GM21381 (cell line): ENCODE measurements around the gene IGF1R.

ENCODE experiments used
- ATAC-seq: cut with Tn5 transposase; IDR thresholded peaks from one replicate; pipeline ENCODE4 v1.9.1; 2021; ENCODE audit warnings: mild to moderate bottlenecking, moderate library complexity; ENCODE audit not compliant: unreplicated experiment

The IGF1R gene

DNA sequence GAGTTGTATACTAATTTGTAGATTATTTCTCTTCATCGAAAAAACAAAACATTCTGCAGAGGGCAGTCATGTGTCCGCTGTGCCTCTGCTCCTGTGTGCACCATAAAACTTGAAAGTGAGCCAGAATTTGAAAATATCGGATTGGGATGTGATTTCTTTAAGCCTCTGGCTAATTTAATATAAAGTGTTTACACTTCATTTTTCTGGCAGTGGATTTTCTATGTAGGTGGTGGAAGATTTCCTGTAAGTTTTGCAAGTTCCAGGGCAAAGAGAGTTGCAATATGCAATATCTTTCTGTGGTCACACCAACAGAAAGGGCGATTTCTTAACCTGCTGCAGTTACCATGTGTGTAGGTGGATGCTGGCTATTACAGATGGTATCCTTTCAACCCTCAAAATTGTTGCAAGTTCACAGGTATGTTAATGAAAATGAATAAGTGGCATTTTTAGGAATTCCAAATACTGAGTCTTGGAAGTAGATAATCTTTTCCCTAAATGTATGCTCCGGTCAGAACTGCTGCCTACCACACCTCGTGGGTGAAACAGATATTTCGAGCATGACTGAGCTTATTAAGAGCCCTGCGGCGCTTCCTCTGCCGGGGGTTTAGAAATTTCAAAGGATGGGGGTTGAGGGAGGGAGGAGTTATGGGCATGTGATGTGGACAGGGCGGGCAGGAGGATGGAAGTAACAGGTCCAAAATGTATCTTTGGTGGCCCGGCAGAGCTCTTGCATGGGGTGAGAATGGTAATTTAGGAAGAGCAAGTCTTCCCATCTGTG, 225.3 kb downstream of the IGF1R start:
- ATAC-seq: peak; percentile 51

DNA sequence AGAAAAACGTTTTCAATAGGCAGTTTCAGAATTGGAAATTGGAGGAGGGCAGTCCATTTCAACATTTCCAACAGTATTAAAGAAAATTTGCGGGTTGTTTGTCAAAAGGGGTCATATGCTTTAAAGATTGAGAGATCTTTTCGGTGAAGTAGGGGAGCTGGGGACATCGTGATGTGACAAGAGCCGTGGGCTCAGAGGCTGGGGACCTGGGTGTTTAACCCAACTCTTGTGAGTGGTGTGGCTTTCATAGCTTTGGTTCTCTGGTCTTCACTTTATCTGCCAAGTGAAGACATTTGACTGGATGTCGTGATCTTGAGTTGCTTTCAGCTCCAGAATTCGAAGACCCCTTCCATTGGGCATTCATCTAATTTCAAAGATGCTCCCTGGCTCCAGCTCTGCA, 226.0 kb downstream of the IGF1R start:
- ATAC-seq: no peak

DNA sequence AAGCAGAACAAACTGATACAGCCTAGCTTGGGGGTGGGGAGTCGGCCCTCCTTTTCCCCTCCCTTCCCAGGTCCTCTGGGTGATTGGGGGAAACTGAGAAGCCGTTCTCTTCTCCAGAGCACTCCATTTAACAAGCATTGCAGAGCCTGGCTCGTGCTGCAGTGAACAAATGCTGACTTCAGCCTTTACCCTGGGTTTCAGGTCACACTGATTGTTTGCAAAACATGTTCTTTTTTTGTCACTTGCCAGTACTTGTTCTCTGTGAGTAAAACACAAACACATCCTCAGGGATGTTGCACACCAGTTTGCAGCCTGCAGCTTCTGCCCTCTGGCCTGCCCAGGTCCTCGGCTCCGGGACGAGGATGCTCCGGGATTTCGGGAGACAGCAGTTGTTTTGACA, 226.4 kb downstream of the IGF1R start:
- no peak for ATAC-seq

DNA sequence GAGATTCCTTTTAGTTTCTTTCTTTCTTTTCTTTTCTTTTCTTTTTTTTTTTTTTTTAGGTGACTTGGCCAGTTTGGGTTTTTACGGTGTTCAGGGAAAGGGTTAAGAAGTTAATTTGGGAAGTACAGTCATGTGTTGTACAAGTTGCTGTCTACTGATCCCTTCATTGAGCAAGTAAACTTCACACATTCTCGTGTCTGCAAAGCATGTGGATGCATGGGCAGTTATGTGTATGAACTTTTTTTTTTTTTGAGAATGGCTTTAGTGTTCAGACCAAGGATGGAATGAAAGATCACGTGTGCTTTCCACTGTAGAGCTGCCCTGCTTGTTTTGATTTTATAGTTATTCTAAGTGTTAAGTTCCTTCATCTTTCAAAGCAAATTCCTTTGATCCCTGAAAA, 227.0 kb downstream of the IGF1R start:
- ATAC-seq: no peak

DNA sequence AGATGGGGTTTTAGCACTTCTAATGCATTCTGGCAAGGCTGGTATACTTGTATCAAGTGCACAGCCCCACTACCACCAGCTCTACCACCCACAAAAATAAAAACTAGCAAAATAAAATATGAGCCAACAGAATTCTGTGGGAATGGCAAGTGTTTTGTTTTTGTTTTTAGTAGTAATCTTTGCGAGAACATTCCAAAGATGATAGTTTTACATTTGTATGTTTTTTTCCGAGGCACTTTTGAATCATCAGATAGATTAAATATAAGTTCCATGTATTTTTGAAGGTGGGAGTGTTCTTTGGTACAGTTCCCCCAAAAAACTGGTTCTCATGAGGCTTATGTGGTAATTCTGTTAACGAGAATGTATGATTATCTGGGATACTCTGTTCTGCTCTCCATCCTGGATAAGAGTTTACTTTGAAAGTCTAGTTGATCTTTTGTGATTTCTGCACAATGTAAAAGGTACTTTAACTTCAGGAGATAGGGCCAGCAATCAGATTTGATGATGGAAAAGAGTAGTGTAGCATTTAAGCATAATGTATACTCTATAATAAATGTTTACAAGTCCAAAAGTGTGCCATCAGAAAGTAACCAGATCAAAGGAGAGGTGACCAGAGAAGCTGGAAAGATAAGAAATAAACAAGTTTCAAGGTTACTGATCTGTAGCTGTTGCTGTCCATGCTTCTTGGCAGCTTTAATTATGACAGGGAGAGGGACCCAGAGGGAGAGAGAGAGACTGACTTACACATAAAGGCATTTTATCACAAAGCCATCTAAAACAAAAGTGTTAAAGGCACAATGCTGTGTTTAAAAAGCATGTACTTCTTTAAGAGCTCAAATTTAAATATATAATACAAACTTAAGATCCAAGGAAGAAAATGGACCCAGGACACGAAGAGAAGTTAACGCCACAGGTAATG, 228.4 kb downstream of the IGF1R start:
- no peak for ATAC-seq

DNA sequence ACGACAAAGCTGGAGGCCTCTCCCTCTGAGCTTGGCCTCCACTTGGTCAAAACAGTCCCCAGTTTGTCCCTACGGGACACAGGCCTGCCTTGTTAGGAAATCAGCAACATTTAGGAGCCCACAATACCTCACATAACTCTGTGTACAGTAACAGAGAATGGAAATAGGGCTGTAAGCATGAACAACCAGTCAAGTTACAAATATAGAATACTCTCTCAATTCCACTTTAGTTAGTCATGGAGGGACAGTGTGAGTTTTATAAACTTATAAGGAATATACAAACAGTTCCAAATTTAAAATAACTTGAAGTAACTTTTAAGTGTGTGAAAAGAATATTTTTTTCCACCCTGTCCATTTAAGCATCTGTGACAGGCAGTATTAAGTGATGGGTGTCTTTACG, 229.8 kb downstream of the IGF1R start:
- ATAC-seq: no peak

DNA sequence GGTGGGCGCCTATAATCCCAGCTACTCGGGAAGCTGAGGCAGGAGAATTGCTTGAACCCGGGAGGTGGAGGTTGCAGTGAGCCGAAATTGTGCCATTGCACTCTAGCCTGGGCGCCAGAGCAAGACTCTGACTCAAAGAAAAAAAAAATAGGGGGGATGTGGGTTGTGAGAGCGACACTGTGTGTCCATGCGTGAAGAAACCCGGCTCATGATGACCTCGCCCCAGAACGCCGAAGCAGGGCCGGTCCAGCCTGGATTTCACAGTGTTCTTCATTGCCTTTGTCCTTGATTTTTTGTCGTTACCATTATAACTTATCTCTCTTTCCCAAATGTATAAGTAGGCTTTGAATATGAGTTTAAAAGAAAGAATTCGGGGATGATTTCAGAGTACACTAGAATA, 230.5 kb downstream of the IGF1R start:
- no peak for ATAC-seq

DNA sequence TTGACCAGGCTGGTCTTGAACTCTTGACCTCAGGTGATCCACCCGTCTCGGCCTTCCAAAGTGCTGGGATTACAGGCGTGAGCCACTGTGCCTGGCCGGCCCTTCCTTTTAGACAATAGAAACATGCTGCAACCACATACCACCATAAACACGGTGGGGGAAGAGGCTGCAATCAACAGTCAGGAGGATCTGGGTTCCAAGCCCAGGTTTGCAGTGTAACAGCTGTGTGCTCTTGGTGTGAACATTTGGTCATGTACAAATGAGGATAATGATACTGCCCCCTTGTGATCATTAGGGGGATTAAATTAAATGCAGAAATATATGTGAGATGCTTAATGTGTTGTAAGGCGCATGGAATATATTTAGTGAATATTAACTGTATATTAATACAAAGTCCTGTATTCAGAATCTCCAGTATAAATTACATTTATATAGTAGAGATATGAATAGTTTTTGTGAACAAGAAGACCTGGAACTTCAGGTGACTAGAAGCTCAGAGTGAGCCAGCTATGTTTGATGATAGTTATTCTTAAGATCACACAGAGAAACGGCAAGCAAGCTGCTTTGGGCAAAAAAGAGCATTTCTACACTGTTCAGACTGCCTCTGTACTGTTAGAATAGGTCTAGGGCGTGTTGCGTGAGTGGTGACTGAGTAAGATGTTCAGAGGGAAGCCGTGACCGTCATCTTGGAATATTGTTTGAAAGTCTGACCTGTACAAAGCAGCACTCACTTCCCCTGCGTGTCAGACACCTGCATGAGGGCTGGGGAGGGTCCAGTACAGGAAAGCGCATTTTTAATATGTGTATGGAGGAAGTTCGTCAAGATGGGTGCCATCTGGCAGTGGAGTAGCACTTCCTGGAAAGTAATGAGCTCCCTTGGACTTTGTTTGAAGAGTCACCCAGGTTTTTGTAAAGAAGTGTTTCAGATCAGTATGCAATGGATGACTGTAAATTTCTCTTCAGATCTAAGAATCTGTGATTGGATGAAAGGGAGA, 233.5 kb downstream of the IGF1R start:
- peak; percentile 83 for ATAC-seq

DNA sequence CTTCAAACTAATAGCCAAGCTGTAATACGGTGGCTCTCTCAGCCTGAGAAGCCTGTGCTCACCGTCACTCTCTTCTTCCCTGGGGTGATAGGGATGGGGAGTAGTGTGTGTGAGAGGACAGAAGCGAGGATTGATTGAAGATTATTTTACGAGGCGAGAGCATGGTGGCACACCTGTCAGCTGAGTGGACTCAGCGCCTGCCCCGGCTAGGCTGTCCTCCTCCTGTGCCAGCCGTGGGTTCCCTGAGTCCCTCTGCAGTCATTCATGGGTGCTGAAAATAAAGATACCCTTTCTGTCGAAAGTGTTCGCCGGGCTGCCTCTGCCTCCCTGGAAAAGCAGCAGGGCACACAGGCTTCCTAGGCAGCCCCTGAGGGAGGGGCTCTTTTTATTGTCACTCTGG, 235.1 kb downstream of the IGF1R start:
- no peak for ATAC-seq

DNA sequence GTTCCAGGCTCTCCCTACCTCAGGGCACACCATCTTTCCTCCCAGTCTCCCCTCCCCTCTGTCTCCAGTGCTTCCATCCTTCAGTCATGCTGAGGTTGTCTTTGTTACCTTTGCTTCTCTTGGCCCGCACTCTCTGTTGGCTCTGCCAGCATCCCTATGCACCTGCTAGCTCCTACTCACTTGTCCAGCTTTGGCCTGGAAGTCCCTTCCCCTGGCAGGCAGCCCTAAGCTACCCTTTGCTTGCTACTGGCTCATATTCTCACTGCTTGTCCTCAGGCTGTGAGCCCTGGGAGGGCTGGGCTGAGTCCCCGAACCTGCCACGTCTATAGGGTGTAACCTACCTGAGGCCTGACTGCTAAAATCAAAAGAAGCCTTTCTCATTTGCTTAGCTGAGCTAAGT, 236.6 kb downstream of the IGF1R start:
- no peak for ATAC-seq

DNA sequence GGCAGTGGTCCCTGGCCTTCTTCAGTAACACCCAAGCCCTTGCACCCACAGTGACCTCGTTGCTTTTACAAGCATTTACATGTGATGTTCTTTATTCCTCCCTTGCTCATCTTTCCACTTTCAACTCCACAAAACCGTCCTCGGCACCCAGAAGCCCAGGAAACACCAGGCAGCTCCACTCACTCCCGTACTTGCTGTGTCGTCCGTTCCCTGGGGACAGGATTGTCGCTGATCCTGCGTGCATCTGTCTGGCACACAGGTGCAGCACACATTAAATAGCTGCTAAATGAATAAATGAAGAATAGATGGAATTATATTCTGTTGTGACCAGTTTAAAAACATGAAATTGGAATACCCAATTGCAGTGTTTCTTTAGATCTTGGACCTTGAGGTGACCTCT, 239.6 kb downstream of the IGF1R start:
- no peak for ATAC-seq

DNA sequence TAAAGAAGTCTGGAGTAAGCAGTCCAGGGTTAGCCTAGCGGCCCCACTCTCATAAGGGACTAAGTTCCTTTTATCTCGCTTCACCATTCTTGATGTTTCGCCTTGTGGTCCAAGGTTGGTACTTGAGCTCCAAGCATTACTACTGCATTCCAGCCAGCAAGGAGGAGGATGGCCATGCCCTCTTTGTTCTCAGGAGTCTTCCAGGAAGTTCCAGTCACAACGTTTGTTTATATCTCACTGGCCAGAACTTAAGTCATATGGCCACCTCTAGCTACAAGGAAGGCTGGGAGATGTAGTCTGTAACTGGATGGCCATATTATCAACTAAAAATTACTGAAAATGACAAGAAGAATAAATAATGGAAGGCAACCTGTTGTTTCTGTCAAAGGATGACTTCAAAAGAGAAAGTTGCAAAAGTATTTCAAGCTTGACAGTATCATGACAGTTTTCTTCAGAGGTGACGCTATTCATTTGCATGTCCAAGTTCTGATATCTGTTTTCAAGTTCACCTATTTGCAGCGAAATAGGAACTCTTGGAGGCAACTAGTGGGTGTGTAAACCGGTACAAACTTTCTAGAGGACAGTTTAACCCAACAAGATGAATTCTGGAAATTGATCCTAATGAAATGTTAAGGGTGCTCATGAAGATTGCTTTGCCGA, 240.6 kb downstream of the IGF1R start:
- no peak for ATAC-seq

DNA sequence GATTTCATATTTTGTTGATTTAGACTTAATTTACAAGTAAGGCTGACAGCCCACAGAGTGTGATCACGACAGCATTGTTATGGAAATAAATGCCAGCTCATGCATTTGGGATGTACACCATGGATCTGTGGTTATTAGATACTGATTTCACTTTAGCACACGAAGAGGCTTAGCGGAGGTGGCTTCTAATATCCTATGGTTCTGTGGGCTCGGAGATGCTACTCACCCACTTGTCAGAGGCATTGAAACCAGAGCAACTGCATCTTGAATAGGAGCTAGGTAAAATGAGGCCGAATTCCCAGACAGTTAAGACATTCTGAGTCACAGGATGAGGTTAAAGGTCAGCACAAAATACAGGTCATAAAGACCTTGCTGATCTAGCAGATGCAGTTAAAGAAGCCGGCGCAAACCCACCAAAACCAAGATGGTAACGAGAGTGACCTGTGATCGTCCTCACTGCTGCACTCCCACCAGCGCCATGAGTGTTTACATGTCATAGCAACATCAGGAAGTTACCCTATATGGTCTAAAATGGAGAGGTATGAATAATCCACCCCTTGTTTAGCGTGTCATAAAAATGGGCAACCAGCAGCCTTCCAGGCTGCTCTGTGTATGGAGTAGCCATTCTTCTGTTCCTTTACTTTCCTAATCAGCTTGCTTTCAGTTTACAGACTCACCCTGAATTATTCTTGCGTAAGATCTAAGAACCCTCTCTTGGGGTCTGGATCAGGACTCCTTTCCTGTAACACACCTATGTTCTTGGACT, 241.8 kb downstream of the IGF1R start:
- ATAC-seq: no peak

DNA sequence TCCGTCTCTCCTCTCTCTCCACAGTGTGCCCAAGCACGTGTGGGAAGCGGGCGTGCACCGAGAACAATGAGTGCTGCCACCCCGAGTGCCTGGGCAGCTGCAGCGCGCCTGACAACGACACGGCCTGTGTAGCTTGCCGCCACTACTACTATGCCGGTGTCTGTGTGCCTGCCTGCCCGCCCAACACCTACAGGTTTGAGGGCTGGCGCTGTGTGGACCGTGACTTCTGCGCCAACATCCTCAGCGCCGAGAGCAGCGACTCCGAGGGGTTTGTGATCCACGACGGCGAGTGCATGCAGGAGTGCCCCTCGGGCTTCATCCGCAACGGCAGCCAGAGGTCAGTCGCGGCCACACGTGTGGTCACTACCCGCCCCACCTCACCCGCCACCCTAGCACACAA, 243.0 kb downstream of the IGF1R start:
- ATAC-seq: no peak

DNA sequence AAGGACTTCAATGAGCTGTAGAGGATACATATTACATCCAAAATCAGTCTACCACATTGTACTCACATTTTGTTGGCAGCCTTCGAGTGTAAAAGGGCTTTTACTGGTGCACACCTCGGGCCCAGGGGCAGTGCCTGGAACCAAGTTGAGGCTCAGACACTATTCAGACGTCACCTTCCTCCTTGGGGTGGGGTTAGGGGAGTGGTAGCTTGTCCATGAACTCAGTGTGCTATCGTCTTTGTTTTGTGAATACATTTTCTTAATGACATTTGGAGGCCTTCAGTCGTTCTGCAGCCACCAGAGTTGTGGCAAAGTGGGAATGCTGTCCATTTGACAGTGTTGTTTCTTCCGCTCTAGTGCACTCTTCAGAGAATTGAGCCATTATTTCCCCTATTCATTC, 245.1 kb downstream of the IGF1R start:
- ATAC-seq: no peak

DNA sequence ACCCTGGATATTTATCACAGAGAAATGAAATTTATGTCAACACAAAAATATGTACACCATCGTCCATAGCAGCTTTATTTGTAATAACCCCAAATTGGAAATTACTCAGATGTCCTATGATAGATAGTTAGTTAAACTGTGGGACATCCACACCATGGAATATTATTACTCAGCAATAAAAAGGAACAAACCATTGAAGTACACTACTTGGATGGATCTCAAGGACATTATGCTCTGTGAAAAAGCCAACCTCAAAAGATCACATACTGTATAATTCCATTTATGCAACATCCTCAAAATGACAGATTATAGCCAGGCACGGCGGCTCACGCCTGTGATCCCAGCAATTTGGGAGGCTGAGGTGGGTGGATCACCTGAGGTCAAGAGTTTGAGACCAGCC, 246.0 kb downstream of the IGF1R start:
- ATAC-seq: no peak

DNA sequence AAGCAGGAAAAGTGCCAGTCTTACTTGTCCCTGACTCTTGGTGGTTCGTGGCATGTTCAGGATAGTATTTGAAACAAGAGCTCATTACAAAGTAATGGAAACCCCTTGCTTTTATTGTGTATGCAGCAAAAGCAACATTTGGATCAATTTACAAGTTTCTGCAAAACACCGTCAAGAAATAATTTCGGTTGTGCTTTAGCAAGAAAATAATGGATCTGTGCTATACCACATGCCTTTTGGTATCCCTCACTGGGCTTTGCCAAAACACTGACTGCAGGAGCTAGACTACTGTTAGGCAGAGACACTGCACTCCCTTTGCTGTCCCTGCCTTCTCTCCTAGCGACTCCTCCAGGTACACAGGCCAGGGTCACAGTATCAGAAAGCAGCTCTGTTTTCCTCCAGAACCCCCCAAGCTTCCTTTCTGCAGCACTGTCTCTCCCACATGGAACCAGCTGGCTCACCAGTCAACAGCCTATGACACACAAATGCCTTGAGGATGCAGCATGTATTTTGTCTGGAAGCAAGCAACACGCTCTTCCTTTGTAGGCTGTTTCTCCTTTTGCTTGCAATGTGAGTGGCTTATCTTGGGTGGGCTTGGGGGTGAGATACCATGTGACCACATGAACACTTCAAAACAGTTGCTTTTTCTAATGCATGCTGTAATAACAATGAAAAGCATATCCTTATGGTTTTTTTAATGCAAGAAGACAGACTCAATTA, 247.8 kb downstream of the IGF1R start:
- no peak for ATAC-seq

DNA sequence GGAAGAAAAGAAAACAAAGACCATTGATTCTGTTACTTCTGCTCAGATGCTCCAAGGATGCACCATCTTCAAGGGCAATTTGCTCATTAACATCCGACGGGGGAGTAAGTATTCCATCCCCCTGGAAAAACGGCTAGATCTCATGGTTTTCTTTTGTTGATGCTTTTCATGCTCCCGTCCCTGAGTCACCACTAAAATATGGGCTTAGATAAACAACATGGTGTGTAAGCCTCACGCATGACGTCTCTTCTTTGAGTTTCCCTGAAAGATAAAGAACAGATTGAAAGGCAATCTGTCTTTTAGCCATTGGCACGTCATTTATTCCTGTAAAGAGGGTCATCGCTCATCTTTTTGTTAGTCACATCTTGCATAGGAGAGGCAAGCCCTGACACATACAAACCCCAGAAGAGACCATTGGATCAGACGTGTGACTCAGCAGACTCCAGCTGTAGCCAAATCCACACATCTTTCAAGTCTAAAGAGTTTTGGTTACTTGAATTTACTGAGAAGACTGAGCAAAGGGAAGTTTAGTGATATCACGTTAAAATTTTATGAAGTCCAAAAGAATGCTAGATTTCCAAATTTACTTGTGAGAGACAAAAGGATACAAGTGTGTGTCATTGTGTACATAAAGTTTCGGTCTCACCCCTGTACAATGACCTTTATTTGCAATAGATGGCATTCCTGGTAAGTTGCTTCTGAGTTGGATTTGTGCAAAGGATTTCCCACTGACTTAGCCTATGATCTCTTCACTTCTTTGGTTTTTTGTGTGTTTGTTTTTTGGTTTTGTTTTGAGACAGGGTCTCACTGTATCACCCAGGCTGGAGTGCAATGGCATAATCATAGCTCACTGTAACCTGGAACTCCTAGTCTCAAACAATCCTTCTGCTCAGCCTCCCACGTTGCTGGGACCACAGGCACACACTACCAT, 248.7 kb downstream of the IGF1R start:
- no peak for ATAC-seq
